Neuronal stem cell (in vitro differentiated cells): ENCODE measurements around the gene TEDC1.

Experiments
- DNase-seq: peaks from one replicate; pipeline ENCODE4 v3.0.0-alpha.2; 2013; ENCODE audit warnings: low spot score
- H2AFZ ChIP-seq: one replicate; pipeline ENCODE4 v1.6.1; 2013; ENCODE audit warnings: mild to moderate bottlenecking, low read length, inconsistent platforms
- H2AK5ac ChIP-seq: 2 replicates; pipeline ENCODE4 v1.6.1; 2013; ENCODE audit warnings: low read depth, mild to moderate bottlenecking, inconsistent platforms, low read length, moderate library complexity, mixed read lengths
- H2BK120ac ChIP-seq: 2 replicates; pipeline ENCODE4 v1.6.1; 2013; ENCODE audit warnings: low read depth, mild to moderate bottlenecking, inconsistent platforms, low read length, moderate library complexity, mixed read lengths
- H2BK12ac ChIP-seq: one replicate; pipeline ENCODE4 v1.6.1; 2013; ENCODE audit warnings: low read length, inconsistent platforms
- H2BK15ac ChIP-seq: 2 replicates; pipeline ENCODE4 v1.6.1; 2013; ENCODE audit warnings: mild to moderate bottlenecking, low read length, inconsistent platforms, mixed read lengths
- H2BK5ac ChIP-seq: one replicate; pipeline ENCODE4 v1.6.1; 2013; ENCODE audit warnings: inconsistent platforms, mild to moderate bottlenecking, low read length, moderate library complexity
- H3K14ac ChIP-seq: one replicate; pipeline ENCODE4 v1.6.1; 2013; ENCODE audit warnings: low read length, inconsistent platforms
- H3K18ac ChIP-seq: 2 replicates; pipeline ENCODE4 v1.6.1; 2013; ENCODE audit warnings: low read length, inconsistent platforms
- H3K23ac ChIP-seq: 2 replicates; pipeline ENCODE4 v1.6.1; 2013; ENCODE audit warnings: low read depth, mild to moderate bottlenecking, mixed read lengths, low read length, inconsistent platforms; ENCODE audit not compliant: poor library complexity
- H3K27ac ChIP-seq: replicated peaks from 3 replicates; pipeline ENCODE4 v1.5.1; 2013; ENCODE audit warnings: low read length, inconsistent platforms
- H3K27me3 ChIP-seq, 3 experiments: 2 replicates each; pipeline ENCODE4 v1.6.1; 2013; ENCODE audit warnings: low read length in 3 of 3, mild to moderate bottlenecking in 2 of 3, inconsistent platforms in 1 of 3, low read depth in 1 of 3, mixed read lengths in 1 of 3, moderate library complexity in 1 of 3; ENCODE audit not compliant: control insufficient read depth in 3 of 3, insufficient read depth in 3 of 3
- H3K36me3 ChIP-seq, 2 donors: replicated peaks in 1 of 2; 2 replicates each; pipeline ENCODE4 v1.6.1; 2013; ENCODE audit warnings: low read length in 2 of 2; ENCODE audit not compliant: control insufficient read depth in 2 of 2, insufficient read depth in 2 of 2
- H3K4ac ChIP-seq: 2 replicates; pipeline ENCODE4 v1.6.1; 2013; ENCODE audit warnings: inconsistent platforms, mild to moderate bottlenecking, low read length, moderate library complexity
- H3K4me1 ChIP-seq, 2 donors: 1 replicate in 1 of 2; 2 replicates in 1 of 2; pipeline ENCODE4 v1.6.1; 2013; ENCODE audit warnings: low read length in 2 of 2, low read depth in 1 of 2; ENCODE audit not compliant: control insufficient read depth in 2 of 2, insufficient read depth in 1 of 2
- H3K4me2 ChIP-seq: one replicate; pipeline ENCODE4 v1.6.1; 2013; ENCODE audit warnings: mild to moderate bottlenecking, low read length, inconsistent platforms; ENCODE audit not compliant: insufficient read depth, poor library complexity, severe bottlenecking
- H3K4me3 ChIP-seq, 2 donors: 2 replicates each; pipeline ENCODE4 v1.5.1; 2013; ENCODE audit warnings: low read length in 2 of 2, mild to moderate bottlenecking in 2 of 2, inconsistent platforms in 1 of 2, moderate library complexity in 1 of 2
- H3K79me1 ChIP-seq: one replicate; pipeline ENCODE4 v1.6.1; 2013; ENCODE audit warnings: low read depth, mild to moderate bottlenecking, inconsistent platforms, low read length, moderate library complexity
- H3K9ac ChIP-seq: one replicate; pipeline ENCODE4 v1.6.1; 2013; ENCODE audit warnings: mild to moderate bottlenecking, low read depth, low read length, inconsistent platforms; ENCODE audit not compliant: poor library complexity
- H3K9me3 ChIP-seq, 2 donors: replicated peaks in 1 of 2; 2 replicates each; pipeline versions ENCODE3 to v1.6.1; 2013; ENCODE audit warnings: low read length in 2 of 2, mild to moderate bottlenecking in 2 of 2, inconsistent platforms in 1 of 2, low read depth in 1 of 2, mixed read lengths in 1 of 2, moderate library complexity in 1 of 2; ENCODE audit not compliant: control insufficient read depth in 2 of 2, insufficient read depth in 1 of 2
- H4K8ac ChIP-seq: one replicate; pipeline ENCODE4 v1.6.1; 2013; ENCODE audit warnings: low read depth, mild to moderate bottlenecking, inconsistent platforms, low read length, moderate library complexity
- H4K91ac ChIP-seq: one replicate; pipeline ENCODE4 v1.6.1; 2013; ENCODE audit warnings: low read length, low read depth, mild to moderate bottlenecking, inconsistent platforms; ENCODE audit not compliant: poor library complexity
- WGBS, 2 donors: extraction: QIAGEN DNeasy Blood & Tissue Kit; methylation state at CpG; one replicate each; pipeline ENCODE4 v1.1.7; 2013; ENCODE audit warnings: missing lambda C conversion rate in 2 of 2, mixed read lengths in 1 of 2; ENCODE audit not compliant: insufficient read length in 2 of 2, insufficient replicate concordance in 1 of 2; ENCODE audit errors: extremely low coverage in 2 of 2; 5-methylcytosine and 5-hydroxymethylcytosine counted together

TEDC1 gene

DNA sequence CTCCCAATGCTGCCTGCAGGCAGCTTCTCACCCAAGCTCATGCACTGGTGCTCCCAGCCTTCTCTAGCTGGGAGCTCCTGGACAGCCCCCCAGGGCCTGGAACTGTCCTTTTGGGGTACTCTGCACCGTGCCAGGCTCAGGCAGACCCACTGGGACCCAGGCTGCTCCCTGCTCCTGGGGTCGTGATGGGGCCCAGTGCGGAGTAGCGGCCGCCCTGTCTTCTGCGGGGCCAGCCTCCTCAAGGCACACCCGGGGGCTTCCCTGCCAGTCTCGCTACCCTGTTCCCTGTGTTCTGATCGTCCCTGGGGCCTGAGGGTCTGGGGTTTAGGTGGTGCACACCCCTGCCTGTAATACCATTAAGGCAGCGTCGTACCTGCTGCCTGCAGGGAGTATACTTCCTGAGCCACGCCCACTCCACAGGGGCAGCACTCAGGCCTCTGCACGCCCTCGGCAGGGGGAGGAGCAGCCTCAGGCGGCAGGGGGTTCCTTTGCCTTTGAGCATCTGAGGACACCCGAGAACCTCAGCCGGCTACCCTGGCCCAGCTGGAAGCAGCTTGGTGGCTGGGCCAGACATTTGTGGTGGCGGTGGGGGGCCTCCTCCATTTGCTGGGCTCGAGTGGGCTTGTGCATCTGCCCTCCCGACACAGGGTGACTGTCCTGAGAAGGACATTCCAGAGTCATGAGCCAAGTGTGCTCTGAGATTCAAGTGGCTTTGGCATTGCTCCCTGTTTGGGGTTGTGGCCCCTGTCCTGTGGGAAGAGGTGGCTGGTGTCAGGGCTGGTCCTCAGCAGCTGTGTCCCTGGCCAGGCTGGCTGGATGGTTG lies 25.6 kb upstream of the TEDC1 start:
- Histone ChIP-seq H2BK120ac (no peak overlapping the region), H3K9ac (peak overlapping the region; percentile 63), H3K79me1 (peaks cover 5% of the 10 kb centered on the region), H2BK15ac (no peak overlapping the region), H2BK12ac (no peak overlapping the region), H3K18ac (no peak overlapping the region), H3K4ac (no peak overlapping the region), H4K91ac (no peak overlapping the region), H3K14ac (no peak overlapping the region), H3K36me3 (peaks cover 48 to 89% of the 10 kb centered on the region in 2 donors), H3K4me3 (no peak overlapping the region), H3K27me3 (no peaks in the 10 kb centered on the region), H3K4me2 (no peak overlapping the region), H3K27ac (no peak overlapping the region), H2AFZ (no peak overlapping the region), H4K8ac (peak overlapping the region; percentile 82), H2BK5ac (no peak overlapping the region), H2AK5ac (no peak overlapping the region), H3K9me3 (peaks cover 0 to 2% of the 10 kb centered on the region in 2 donors), H3K23ac (peak overlapping the region; percentile 3), H3K4me1 (peaks cover 0 to 5% of the 10 kb centered on the region in 2 donors)
- no peak for DNase-seq
- WGBS, 2 donors, result no CpG with 5 or more reads among the region's 20 CpGs

DNA sequence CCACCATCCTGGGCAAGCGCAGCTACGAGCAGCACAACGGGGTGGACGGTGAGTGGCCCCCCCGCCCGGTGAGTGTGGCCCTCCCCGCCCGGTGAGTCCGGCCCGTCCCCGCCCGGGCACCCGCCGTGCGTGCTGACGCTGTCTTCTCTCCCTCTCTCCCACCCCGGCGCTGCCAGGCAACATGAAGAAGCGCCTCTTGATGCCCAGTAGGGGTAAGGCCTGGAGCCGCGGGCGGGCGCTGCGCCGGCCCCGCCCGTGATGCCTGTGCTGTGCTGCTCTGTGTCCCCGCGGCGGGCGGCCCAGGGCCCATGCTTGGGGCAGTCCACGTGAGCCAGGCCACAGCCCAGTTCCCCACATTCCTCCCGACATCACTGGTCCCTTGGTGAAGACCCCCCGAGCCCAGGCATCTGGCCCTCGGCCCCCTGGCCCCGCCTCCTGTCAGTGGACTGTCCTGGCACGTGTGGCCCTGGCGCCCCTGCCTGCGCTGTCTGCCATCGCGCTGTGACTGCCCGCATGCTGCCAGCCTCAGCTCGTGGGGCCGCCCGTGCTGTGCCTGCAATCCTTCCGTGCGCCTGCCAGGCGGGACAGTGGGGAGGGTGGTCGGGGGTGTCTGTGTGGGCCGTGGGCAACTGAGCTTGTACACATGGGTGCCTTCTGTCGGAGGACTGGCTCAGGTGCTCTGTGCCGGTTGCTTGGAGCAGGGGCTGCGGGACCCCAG lies 24.4 kb upstream of the TEDC1 start:
- Histone ChIP-seq H3K79me1 (peaks cover 2% of the 10 kb centered on the region), H3K9ac (no peak overlapping the region), H3K9me3 (peaks cover 0 to 2% of the 10 kb centered on the region in 2 donors), H3K18ac (no peak overlapping the region), H2BK12ac (peak overlapping the region; percentile 22), H3K27me3 (no peaks in the 10 kb centered on the region), H3K36me3 (peaks cover 36 to 81% of the 10 kb centered on the region in 2 donors), H2BK15ac (no peak overlapping the region), H3K14ac (no peak overlapping the region), H2BK120ac (no peak overlapping the region), H3K23ac (no peak overlapping the region), H4K91ac (no peak overlapping the region), H3K27ac (no peak overlapping the region), H2AFZ (no peak overlapping the region), H2AK5ac (no peak overlapping the region), H4K8ac (no peak overlapping the region), H2BK5ac (no peak overlapping the region), H3K4ac (no peak overlapping the region), H3K4me2 (no peak overlapping the region), H3K4me1 (peaks cover 10 to 12% of the 10 kb centered on the region in 2 donors), H3K4me3 (no peak overlapping the region)
- no peak for DNase-seq
- WGBS, 2 donors, result no CpG with 5 or more reads among the region's 53 CpGs

DNA sequence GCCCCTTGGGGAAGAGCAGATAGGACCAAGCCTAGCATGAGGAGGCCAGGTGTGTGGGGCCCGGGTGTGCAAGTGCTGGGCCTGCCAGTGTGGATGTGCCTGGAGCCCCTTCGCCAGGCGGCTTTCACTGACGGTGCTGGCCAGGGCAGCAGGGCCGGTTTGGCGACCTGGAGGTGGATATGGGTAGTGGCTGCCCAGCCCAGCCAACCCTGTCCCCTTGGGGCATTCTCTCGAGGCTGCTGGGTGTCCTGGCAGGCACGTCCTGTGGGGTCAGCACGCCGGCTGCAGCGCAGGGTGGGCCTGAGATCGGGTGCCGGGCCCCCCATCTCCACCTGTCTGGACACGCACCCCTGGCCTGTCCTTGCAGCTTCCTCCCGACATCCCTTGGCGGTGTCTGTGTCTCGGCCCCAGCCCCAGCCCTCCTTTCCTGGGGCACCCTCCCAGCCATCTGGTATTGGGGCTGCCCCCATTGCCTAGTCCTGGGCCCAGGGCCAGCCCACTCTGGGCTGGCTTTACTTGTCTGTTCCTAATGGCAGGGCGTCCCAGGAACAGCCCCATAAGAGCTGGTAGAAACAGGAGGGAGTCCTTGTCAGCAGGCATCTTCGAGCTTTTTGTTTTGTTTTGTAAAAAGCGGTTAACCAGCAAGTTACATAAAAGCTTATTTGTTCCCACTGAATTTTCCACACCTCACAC lies 23.7 kb upstream of the TEDC1 start:
- Histone ChIP-seq H2BK15ac (no peak overlapping the region), H2BK5ac (no peak overlapping the region), H3K9ac (peak overlapping the region; percentile 44), H2BK120ac (no peak overlapping the region), H3K4me1 (peaks cover 13 to 17% of the 10 kb centered on the region in 2 donors), H2BK12ac (no peak overlapping the region), H3K79me1 (peaks cover 2% of the 10 kb centered on the region), H3K27me3 (no peaks in the 10 kb centered on the region), H3K4ac (no peak overlapping the region), H3K14ac (no peak overlapping the region), H3K27ac (no peak overlapping the region), H2AFZ (no peak overlapping the region), H3K4me3 (no peak overlapping the region), H3K18ac (no peak overlapping the region), H4K8ac (no peak overlapping the region), H3K9me3 (peaks cover 0 to 2% of the 10 kb centered on the region in 2 donors), H3K23ac (peak overlapping the region; percentile 43), H2AK5ac (no peak overlapping the region), H3K36me3 (peaks cover 36 to 79% of the 10 kb centered on the region in 2 donors), H3K4me2 (no peak overlapping the region), H4K91ac (no peak overlapping the region)
- WGBS, 2 donors, result no CpG with 5 or more reads among the region's 20 CpGs
- no peak for DNase-seq
